ENCODE measurements around the gene MEF2D. TPM values are rescaled to one million over a fixed set of nuclear protein-coding genes. Genes with fewer than 3 reads are reported as not detected.
A peak's percentile ranks its signal among the peaks of the same experiment; 100 is the strongest.

MEF2D gene
- total RNA-seq, 1 donor from 2014 or later = 60.8 TPM

- H3K36me3 ChIP-seq = peaks cover 39% of the 10 kb centered on the region
- no peak overlapping the region for H3K27ac ChIP-seq
- H3K9me3 ChIP-seq = no peaks in the 10 kb centered on the region
- peaks cover 42% of the 10 kb centered on the region for H3K4me1 ChIP-seq
- ATAC-seq (no peak), DNase-seq (no peak)
- TF ChIP-seq CTCF (IDR thresholded peaks at IDR 0.05) = no peak
- intact Hi-C loops (cut with DNase I) = no loop called here
- H3K4me3 ChIP-seq = no peak overlapping the region
- H3K27me3 ChIP-seq = no peaks in the 10 kb centered on the region
Observed at GRCh38 chr1:156484480-156485058, 16.0 kb downstream of the MEF2D start.

DNA sequence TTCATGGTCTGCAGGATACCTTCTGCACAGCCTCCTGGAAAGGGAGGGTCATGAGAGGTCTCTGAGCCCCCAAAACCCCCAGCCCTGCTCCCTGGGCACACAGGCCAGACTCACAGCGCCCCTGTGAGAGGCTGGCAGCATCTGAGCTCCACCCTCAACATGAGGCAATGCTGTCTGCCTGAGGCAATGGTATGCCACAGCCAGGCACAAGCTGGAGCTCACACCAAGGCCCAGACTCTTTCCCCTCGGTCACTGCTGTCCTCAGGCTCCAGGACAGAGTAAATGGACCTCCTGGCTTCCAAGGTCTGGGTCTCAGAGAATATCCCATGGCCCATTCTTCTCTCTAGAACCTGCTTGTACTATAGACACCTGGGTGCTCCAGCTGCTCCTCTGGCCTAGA lies 17.2 kb downstream of the MEF2D start:
- Histone ChIP-seq H3K36me3 (peaks cover 51% of the 10 kb centered on the region), H3K27ac (no peak overlapping the region), H3K27me3 (no peaks in the 10 kb centered on the region), H3K4me3 (no peak overlapping the region), H3K9me3 (no peaks in the 10 kb centered on the region), H3K4me1 (peaks cover 31% of the 10 kb centered on the region)
- ATAC-seq = no peak
- no peak for DNase-seq
- no peak for TF ChIP-seq CTCF (IDR thresholded peaks at IDR 0.05)
- intact Hi-C loops (cut with DNase I) = no loop called here

GRCh38 chr1:156482276-156482675 lies 18.3 kb downstream of the MEF2D start:
- TF ChIP-seq CTCF (IDR thresholded peaks at IDR 0.05) = no peak
- Histone ChIP-seq H3K36me3 (peaks cover 62% of the 10 kb centered on the region), H3K4me1 (peaks cover 23% of the 10 kb centered on the region), H3K27ac (no peak overlapping the region), H3K27me3 (no peaks in the 10 kb centered on the region), H3K4me3 (no peak overlapping the region), H3K9me3 (no peaks in the 10 kb centered on the region)
- no peak for ATAC-seq
- intact Hi-C loops (cut with DNase I) = no loop called here
- DNase-seq = no peak

DNA sequence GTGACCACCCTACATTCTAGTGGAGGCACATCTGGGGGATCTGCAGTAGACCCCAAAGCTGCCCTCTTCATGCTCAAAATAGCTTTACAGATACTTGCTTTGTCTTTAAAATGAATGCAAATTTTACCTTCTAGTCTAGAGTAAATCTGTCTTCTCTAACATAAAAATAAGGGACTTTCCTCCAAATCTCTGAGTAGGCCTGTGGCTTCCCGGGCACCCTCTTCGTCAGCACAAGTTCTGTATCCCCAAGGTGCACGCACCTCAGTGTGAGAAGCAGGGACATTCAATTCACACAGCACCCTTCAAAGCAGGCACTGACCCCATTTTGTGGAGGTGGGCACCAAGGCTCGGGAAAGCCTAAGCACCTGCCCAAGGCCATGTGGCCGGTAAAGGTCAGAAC lies 19.0 kb downstream of the MEF2D start:
- peaks cover 23% of the 10 kb centered on the region for H3K4me1 ChIP-seq

GRCh38 chr1:156480411-156481192 lies 20.0 kb downstream of the MEF2D start:
- ATAC-seq = peak; percentile 84
- Histone ChIP-seq H3K27me3 (no peaks in the 10 kb centered on the region), H3K9me3 (no peaks in the 10 kb centered on the region), H3K27ac (no peak overlapping the region), H3K4me3 (no peak overlapping the region), H3K36me3 (peaks cover 79% of the 10 kb centered on the region), H3K4me1 (peaks cover 23% of the 10 kb centered on the region)
- peak; percentile 71 for TF ChIP-seq CTCF (IDR thresholded peaks at IDR 0.05)
- DNase-seq = peak; percentile 80
- intact Hi-C loops (cut with DNase I) = no loop called here

More for the DNA sequence above, 19.0 kb downstream of the MEF2D start:
- no peak for TF ChIP-seq CTCF (IDR thresholded peaks at IDR 0.05)
- Histone ChIP-seq H3K27ac (peak overlapping the region; percentile 3), H3K9me3 (no peaks in the 10 kb centered on the region), H3K27me3 (no peaks in the 10 kb centered on the region), H3K4me3 (no peak overlapping the region), H3K36me3 (peaks cover 69% of the 10 kb centered on the region)
- intact Hi-C loops (cut with DNase I) = no loop called here
- DNase-seq (no peak), ATAC-seq (no peak)
